NCI-H510A (cell line): Measurements from ENCODE around the gene BUD23.
"Not testable (repeated sequence)": the region's sequence is repeated elsewhere in the genome, so short reads cannot be mapped to it uniquely, and the experiment has no call there.

ENCODE experiments used
- DNase-seq: peaks from one replicate; lab custom pipeline; 2025; lab: John Stamatoyannopoulos, UW

Gene BUD23, protein sequence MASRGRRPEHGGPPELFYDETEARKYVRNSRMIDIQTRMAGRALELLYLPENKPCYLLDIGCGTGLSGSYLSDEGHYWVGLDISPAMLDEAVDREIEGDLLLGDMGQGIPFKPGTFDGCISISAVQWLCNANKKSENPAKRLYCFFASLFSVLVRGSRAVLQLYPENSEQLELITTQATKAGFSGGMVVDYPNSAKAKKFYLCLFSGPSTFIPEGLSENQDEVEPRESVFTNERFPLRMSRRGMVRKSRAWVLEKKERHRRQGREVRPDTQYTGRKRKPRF

DNA sequence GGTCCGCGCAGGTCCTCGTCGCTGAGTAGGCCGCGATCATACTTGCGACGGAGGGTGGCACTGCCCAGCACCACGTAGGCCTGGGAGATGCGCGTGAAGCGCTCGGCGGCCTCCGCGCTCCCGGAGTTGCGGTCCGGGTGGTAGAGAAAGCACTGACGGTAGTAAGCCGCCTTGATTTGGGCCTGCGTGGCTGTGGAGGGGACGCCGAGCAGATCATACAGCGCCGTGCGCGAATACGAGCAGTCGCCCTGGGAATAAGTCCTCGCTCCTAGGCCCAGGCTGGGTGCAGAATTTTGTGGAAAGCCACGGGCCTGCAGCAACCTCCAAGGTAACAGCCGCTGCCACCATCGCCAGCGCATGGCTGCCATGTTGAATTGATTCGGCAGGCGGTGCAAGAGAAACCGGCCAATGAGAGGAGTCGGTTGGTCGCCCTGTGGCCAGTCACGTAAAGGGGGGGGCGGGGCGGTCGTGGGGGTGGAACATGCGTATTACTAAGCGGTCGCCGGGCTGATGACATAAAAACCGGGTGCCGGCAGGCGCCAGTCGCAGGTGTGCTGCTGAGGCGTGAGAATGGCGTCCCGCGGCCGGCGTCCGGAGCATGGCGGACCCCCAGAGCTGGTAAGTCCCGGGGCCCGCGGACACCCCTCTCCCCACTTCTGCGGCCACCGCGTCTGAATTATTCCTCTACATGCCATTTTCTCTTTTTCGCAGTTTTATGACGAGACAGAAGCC lies at the start of gene BUD23, which contains the start of gene DNAJC30:
TSS of gene BUD23 (plus strand) at position 542 of the 732 bp plus-strand sequence. CDS start at position 571, 29 bp downstream.
TSS of gene DNAJC30 (minus strand) at position 398 of the 732 bp plus-strand sequence. CDS start at position 368, 30 bp downstream.
- peak; percentile 94 for DNase-seq

DNA sequence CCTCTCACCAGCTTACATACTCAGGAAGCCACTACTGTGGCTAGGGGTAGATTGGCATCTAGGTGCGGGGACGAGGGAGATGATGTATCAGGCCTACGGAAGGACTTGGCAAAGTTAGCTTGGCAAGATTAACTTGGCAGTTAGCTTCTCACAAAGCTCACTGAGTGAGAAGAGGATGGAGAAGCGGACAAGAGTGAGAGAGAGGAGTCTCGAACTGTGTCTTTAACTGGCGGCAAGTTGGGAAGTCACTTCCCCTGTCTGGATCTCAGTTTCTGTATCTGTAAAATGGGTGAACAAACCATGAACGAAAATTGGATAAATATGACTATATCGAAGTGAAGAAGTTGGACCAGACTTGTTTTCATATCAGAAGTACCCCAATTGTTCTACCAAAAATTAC lies 49.6 kb upstream of the BUD23 start:
- DNase-seq: no peak

DNA sequence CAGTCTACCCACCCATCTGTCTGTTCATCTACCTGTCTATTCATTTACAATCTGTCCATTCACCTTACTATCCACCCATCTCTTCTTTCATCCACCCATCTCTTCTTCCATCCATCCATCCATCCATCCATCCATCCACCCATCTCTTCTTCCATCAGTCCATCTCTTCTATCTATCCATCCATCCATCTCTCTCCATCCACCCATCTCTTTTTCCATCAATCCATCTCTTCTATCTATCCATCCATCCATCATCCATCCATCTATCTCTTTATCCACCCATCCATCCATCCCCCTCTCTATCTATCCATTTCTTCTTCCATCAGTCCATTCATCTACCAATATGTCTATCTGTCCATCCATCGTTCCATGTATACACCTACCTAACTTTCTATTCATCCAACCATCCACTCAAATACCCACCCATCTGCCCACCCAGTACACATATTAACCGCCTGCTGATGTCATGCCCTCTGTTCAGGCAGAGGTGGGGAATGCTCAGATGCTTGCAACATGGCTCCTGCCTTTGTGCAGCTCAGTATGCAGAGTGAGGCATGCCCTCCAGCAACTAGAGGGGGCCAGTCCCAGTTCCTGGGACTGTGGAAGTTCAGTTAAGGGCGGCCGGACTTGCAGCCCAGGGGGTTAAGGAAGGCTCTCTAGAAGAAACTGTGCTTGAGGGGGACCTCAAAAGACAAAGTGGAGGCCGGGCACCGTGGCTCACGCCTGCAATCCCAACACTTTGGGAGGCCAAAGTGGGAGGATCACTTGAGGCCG lies 47.8 kb upstream of the BUD23 start:
- no peak for DNase-seq

DNA sequence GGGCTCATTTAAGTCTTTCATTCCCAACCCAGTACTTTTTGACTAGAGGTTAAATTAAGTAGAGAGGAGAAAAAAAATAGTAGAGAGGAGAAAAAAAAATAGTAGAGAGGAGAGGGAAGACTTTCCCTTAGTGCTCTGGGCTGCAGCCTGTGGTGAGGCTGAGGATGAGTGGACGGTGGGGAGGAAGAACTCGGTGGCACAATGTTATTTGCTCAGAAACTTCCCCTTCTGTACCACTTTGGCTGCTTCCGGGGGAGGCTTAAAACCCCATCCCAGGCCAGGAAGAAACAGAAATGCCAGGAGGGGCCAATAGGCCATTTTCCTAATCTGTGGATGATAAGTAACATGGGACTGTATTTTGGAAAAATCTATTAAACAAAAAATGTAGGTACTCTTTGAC lies 44.5 kb upstream of the BUD23 start:
- DNase-seq: no peak

DNA sequence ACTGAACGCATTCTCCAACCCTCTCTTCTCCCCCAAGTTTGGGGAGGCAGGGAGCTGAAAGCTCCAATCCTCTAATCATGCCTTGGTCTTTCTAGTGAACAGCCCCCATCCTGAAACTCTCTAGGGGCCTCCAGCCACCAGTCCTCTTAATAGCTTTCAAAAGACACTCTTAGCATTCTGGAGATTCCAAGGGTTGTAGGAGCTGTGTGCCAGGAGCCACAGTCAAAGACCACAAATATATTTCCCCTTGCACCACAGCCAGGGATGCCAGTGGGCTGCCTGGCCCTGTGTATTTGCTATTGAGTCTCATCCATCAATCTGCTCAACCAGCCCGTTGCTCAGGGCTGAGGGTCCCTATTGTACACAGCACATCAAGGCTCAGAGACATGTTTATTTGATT lies 40.6 kb upstream of the BUD23 start:
- DNase-seq: no peak

DNA sequence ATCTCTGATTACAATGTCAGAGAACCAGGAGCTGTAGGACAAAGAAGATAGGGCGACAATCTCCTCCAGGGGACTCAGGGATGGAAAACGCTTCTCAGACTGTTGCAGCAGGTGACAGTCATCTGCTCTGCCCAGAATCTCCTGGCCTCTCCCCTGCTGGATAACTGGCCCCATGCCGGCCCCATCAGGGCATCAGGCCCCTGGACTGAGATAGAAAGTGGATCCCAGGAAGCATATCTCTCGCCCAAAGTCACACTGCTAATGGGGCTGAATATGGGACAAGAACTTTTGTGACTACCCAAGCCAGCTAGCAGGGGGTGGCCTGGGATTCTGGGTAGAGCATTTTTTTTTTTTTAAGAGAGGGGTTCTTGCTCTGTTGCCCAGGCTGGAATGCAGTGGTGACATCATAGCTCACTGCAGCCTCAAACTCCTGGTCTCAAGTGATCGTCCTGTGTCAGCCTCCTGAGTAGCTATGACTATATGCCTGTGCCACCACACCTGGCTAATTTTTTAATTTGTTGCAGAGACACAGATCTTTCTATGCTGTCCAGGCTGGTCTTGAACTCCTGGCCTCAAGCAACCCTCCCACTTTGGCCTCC lies 38.6 kb upstream of the BUD23 start:
- DNase-seq: no peak

DNA sequence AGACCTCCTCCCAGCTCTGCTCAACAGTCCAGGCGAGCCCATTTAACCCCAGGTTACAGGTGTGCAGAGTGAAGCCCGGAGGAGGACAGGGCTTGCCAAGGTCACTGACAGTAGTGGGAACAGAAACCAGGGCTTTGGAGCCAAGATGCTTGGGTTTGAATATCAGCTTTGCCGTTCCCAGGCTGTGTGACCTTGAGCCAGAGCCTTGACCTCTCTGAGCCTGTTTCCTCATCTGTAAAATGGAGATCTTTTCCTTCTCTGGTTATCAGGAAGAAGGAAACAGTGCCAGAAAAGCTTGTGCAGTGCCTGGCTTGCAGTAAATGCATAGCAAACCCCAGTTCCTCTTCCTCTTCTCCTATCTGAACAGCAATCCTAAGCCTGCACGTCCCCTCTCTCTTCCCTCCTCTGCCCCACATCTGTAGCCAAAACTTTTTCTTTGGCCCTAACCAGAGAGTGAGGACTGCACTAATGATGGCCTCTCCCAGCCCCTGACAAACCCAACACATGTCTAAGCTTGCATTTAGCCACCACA lies 37.7 kb upstream of the BUD23 start:
- DNase-seq: no peak

DNA sequence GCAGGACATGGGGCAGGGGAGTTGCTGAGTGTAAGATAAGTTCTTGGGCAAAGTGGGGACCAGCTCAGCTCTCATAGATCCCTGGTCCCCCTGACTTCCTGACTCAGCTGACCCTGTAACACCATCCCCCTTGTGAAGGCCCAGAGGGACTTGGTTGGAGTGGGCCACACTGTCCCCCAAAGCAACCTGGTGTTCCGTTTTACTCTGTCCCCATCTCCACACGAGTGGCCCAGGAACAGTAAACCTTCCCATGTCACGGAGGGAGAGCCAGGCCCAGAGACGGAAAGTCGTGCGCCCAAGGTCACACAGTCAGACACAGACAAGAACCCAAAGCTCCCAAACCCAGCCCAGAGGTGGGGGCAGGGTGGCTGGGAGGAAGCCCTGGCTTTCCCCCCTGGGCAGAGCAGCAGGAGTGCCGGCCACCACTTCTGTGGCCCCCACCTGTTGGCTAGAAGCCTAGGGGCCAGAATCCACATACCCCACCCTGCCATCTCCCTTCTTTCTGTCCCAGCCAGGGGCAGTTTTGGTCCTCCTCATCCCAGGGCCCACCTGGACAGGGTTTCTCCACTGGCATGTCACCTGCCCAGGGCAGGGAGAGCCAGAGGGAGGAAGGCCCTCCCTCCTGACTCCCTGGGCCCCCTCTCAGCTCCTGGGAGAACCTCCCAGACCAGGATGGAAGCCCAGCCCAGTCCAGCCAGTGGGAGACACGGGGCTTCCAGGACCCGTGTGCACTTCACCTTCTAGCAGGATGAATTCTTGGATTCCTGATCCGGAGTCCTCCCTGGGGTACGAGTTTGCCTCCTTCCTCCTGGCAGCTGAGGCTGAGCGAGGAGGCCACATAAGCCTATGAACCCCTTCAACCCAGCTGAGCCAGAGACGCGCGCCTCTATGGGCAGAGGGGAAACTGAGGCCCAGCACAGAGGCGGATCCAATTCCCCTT lies 36.3 kb upstream of the BUD23 start:
- DNase-seq: no peak

DNA sequence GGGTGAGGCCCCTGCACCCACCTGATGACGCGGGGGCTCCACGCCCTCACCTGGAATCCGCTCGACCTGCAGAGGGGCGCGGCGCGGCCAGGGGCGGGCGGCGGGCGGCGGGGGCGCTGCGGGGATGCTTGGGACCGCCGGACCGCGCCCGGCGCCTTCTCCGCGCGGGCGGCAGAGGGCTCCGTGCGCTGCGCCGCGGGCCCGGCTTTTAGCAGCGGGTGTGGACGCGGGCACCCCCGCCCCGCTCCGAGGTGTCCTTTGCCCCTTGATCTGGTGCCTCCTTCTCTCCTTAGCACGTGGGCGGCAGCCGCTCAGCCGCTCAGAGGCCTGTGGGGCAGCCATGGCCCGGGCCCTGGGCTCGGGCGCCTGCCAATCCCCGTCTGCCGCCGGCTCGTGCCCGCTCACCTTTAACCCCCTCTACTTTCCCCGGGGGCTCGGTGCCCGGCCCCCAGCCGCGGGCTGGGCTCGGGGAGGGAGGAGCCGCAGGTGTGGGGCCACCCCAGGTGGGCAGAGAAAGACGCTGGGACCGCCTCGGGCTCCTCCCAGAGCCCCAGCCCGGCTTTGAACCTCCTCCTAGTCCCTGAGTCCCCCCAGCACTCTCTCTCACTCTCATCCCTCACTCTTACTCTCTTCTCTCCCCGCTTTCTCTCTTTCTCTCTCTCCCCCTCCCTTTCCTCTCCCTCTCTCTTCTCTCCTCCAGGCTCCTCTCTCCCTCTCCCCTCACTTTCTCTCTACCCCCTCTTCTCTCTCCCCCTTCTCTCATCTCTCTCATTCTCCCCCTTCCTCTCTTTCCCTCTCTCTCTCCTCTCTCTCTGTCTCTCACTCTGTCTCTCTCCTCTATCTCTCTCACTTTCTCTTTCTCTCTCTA lies 35.4 kb upstream of the BUD23 start:
- DNase-seq: no peak

DNA sequence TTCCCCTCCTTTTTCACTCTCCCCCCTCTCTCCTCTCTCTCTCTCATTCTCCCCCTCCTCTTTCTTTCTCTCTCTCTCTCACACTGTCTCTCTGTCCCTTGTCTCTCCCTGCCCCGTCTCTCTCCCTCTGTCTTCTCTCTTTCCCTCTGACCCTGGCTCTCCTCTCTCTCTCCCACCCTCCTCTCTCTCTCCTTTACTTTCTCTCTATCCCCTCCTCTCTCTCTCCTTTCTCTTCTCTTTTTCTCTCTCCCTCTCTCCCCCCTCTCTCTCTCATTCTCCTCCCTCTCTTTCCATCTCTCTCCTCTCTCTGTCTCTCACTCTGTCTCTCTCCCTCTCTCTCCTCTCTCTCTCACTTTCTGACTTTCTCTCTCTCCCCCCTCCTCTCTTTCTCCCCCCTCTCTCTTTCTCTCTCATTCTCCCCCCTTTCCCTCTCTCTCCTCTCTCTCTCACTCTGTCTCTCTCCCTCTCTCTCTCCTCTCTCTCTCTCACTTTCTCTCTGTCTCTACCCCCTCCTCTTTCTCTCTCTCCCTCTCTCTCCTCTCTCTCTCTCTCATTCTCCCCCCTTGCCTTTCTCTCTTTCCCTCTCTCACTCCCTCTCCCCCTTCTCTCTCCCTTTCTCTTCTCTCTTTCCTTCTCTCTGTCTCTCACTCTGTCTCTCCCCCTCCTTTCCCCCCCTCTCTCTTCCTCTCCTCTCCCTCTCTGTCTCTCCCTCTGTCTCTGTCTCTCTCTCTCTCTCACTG lies 34.6 kb upstream of the BUD23 start:
- no peak for DNase-seq

DNA sequence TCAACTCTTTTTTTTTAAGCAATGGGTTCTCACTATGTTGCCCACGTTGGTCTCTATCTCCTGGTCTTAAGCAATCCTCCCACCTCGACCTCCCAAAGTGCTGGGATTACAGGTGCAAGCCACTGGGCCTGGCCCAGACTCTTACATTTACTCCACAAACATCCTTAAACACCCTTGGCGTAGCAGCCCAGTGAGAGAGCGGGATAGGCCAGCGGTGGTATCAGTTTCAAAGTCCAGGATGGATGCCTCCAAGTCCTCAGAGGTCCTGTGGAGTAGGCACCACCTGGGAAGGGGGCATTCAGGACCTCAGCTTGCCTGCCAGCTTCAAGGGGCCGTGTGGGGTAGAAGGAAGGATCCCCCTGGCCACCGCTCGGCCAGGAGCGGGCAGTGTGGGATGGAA lies 33.8 kb upstream of the BUD23 start:
- DNase-seq: no peak

DNA sequence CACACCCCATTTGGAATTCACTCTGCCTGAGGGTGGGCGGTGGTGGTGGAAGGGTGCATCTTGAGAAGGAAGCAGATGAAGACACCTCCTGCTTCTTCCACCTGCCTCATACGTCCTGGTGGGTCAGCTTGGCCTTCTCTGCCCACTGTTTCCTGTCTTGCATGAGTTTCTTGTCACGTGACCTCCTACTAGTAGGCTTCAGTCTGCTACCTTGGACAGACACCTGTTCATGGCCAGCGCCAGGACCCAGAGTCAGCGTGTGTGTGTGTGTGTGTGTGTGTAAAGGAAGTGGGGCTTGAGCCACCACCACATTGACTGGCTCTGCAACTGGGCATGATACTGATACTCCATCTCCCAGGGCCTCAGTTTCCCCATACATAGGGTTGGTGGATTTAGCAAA lies 32.9 kb upstream of the BUD23 start:
- no peak for DNase-seq

DNA sequence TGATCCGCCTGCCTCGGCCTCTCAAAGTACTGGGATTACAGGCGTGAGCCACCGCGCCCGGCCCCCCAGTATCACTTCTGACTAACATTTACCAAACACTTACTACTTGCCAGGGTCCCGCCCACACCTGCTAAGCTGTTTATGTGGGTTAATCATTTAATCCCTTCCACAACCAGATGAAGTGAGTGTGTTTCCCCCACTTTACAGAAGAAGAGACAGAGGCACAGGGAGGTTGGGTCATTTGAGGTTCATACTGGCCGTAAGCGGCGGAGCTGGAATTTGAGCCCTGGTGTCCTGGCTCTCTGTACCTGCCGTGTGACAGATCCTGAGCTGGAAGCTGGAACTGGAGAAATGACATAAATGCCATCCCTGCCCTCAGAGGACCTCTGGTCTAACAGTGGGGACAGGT lies 30.9 kb upstream of the BUD23 start:
- no peak for DNase-seq

DNA sequence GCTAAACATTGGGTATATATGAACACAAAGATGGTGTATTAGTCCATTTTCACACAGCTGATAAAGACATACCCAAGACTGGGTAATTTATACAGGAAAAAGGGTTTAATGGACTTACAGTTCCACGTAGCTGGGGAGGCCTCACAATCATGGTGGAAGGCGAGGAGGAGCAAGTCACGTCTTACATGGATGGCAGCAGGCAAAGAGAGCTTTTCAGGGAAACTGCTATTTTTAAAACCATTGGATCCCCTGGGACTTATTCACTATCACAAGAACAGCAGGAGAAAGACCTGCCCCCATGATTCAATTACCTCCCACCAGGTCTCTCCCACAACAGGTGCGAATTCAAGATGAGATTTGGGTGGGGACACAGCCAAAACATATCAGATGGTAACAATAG lies 28.1 kb upstream of the BUD23 start:
- not testable (repeated sequence) for DNase-seq

DNA sequence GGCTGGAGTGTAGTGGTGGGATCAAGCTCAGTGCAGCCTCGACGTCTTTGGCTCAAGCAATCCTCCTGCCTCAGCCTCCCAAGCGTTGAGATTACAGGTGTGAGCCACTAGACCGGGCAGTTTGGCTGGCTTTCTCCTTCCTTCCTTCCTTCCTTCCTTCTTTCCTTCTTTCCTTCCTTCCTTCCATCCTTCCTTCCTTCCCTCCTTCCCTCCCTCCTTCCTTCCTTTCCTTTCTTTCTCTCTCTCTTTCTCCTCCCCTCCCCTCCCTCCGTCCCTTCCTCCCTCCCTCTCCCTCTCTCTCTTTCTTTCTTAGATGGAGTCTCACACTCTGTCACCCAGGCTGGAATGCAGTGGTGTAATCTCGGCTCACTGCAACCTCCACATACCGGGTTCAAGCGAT lies 23.4 kb upstream of the BUD23 start:
- no peak for DNase-seq

DNA sequence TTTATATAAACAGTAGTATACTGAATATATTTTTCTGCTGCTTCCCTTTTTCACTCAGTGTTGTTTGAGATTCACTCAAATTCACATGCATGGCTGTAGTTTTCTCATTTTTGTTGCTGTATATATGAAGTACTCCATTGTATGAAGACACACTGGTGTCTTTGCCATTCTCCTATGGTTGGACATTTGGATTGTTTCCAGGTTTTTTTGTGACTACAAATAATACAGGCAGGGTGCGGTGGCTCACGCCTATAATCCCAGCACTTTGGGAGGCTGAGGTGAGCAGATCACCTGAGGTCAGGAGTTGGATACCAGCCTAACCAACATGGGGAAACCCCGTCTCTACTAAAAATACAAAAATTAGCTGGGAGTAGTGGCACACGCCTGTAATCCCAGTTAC lies 22.8 kb upstream of the BUD23 start:
- not testable (repeated sequence) for DNase-seq

DNA sequence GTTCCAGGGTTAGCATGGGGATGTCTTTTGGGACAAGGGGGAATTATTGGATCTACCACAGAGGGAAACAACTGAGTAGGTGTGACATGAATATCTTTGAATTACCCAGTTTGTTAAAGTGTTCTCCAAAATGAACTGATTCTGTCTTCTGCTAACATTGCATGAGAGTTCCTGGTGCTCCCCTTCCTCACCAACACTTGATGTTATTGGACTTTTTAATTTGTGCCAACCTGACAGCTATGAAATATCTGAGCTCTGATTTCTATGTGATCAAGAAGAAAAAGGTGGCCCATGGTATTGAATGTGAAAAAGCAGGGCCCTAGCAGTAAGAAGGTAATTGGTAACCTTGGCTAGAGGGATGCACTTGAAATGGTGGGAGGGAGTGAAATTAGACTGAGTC lies 20.4 kb upstream of the BUD23 start:
- no peak for DNase-seq

DNA sequence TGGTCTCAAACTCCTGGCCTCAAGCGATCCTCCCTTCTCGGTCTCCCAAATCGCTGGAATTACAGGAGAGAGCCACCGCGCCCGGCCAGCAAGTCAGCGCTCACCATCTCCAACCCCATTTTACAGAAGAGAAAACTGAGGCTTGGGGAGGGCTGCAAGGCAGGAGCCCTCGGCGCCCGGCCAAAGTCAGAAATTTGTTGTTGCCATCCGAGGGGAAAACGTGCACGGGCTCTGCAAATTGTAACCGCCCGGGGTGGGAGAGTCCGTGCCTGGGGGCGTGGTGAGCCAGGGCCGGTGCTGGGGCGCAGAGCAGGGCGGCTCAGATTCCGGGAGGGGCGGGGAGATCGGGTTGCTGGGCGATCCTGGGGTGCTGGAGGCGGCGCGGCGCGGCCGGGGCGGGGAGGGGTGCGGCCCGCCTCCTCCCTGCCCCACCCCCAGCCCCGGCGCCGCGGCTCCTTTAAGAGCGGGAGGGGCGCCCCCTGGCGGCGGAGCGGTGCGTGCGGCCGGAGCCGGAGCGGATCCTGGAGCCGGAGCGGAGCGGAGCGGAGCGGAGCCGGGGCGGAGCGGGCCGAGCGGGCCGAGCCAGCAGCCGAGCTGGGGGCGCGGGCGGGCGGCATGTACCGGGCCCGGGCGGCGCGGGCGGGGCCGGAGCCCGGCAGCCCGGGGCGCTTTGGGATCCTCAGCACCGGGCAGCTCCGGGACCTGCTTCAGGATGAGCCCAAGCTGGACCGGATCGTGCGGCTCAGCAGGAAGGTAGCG lies 15.9 kb upstream of the BUD23 start, which contains the start of gene VPS37D:
TSS of gene VPS37D (plus strand) at position 488 of the 759 bp plus-strand sequence. CDS start at position 616, 128 bp downstream.
- DNase-seq: peak; percentile 72
